Measurements from ENCODE around the gene CTNNA2. TPM values are rescaled to one million over a fixed set of nuclear protein-coding genes. Genes with fewer than 3 reads are reported as not detected.

Gene CTNNA2
- total and polyA plus RNA-seq, 2 of the 8 experiments (the other 6 are each of a cell fraction or from before 2014, with no cell fraction given): 3.9 to 9.0 TPM

GRCh38 chr2:80530442-80531064 lies 1017.7 kb downstream of the CTNNA2 start:
- H2BK120ac ChIP-seq (replicated peaks; ENCODE audit: low read depth, low read length): no peak overlapping the region
- H3K9ac ChIP-seq (replicated peaks in 1 of 4; ENCODE audit: extremely low read depth in 1 of 4, low read depth in 3 of 4, low read length in 3 of 4): no peak overlapping the region
- no peaks in the 10 kb centered on the region for H3K79me2 ChIP-seq (ENCODE audit: control insufficient read depth in 1 of 2, insufficient read depth in 2 of 2, low read length in 2 of 2)
- no peaks in the 10 kb centered on the region for H3K9me3 ChIP-seq (ENCODE audit: insufficient read depth in 2 of 2, low read depth in 1 of 2, low read length in 1 of 2)
- ChIA-PET CTCF (ENCODE audit: partially characterized antibody) (interaction anchor here (0.5 to 0.9 kb wide), 2 partner anchors 198 to 203 kb away, joined by 3 to 4 read pairs; no protein-coding TSS in a partner anchor), POLR2A (ENCODE audit: partially characterized antibody) (interaction anchor here (0.7 kb wide), 1 partner anchor 13 kb away, joined by 3 read pairs; no protein-coding TSS in a partner anchor)
- no peak overlapping the region for H3K23ac ChIP-seq (ENCODE audit: insufficient read length)
- no peaks in the 10 kb centered on the region for H4K20me1 ChIP-seq (replicated peaks in 1 of 2; ENCODE audit: control insufficient read depth in 1 of 2, insufficient read depth in 2 of 2, low read length in 2 of 2)
- no peak overlapping the region for H2BK20ac ChIP-seq (ENCODE audit: low read length)
- no peaks in the 10 kb centered on the region for H3K36me3 ChIP-seq (ENCODE audit: control insufficient read depth in 2 of 4, insufficient read depth in 4 of 4, low read length in 3 of 4)
- H2BK12ac ChIP-seq (ENCODE audit: low read depth, low read length): no peak overlapping the region
- H2AK5ac ChIP-seq (ENCODE audit: low read depth, low read length): no peak overlapping the region
- no peaks in the 10 kb centered on the region for H3K79me1 ChIP-seq (ENCODE audit: low read depth, low read length)
- no peak overlapping the region for H4K8ac ChIP-seq (ENCODE audit: extremely low read depth, insufficient read depth, low read length)
- no peak overlapping the region for H3K56ac ChIP-seq (replicated peaks; ENCODE audit: insufficient read length, low read depth, low read length)
- H2AFZ ChIP-seq (ENCODE audit: low read length): no peak overlapping the region
- no peak overlapping the region for H4K91ac ChIP-seq (replicated peaks; ENCODE audit: insufficient read length, low read length)
- 50% methylated on average over 3 of the region's 3 CpGs; no CpG with 5 or more reads in 1 of the 2 experiments for WGBS, 2 experiments (ENCODE audit: extremely low coverage in 1 of 2, insufficient coverage in 1 of 2, insufficient read length in 1 of 2, insufficient replicate concordance in 2 of 2, low coverage in 1 of 2, low lambda C conversion rate in 2 of 2, missing lambda C conversion rate in 1 of 2)
- H3K4me2 ChIP-seq (ENCODE audit: insufficient read depth in 1 of 2, low read depth in 2 of 2, low read length in 2 of 2): no peak overlapping the region
- peaks cover 0 to 1% (median 0%) of the 10 kb centered on the region in 4 experiments; a peak in 1 of 7 replicates for H3K27me3 ChIP-seq (replicated peaks in 1 of 4; ENCODE audit: control insufficient read depth in 3 of 4, extremely low read depth in 1 of 4, insufficient read depth in 3 of 4, low read length in 3 of 4)
- H3K23me2 ChIP-seq (ENCODE audit: low read depth, low read length): no peaks in the 10 kb centered on the region
- FAIRE-seq (no peak), DNase-seq (ENCODE audit: low read depth in 1 of 2, low spot score in 2 of 2) (no peak)
- no peak overlapping the region for H3K14ac ChIP-seq (ENCODE audit: insufficient read length)
- no peak overlapping the region for H3K18ac ChIP-seq (ENCODE audit: extremely low read depth, low read length)
- no peak overlapping the region for H3K4me3 ChIP-seq (ENCODE audit: extremely low read depth in 1 of 4, insufficient read depth in 2 of 4, low read depth in 3 of 4, low read length in 4 of 4)
- H3K4ac ChIP-seq (replicated peaks; ENCODE audit: insufficient read length, low read depth, low read length): no peak overlapping the region
- H3K4me1 ChIP-seq (replicated peaks in 1 of 4; ENCODE audit: control insufficient read depth in 3 of 4, insufficient read depth in 4 of 4, low read length in 3 of 4): no peaks in the 10 kb centered on the region; a peak in 1 of 7 replicates
- no peak overlapping the region for H3K27ac ChIP-seq (ENCODE audit: low read depth, low read length)
- no peak overlapping the region for H4K5ac ChIP-seq (ENCODE audit: insufficient read length, low read depth, low read length)
- no peak overlapping the region for H2BK15ac ChIP-seq (ENCODE audit: low read length)
- no peak overlapping the region for H2BK5ac ChIP-seq (ENCODE audit: low read depth, low read length)
- no peak for TF ChIP-seq CTBP2 (IDR thresholded peaks at IDR 0.05; ENCODE audit: borderline replicate concordance, insufficient read depth, insufficient read length, low read length)
- TF ChIP-seq TAF7 (optimal IDR thresholded peaks at IDR 0.05; ENCODE audit: borderline replicate concordance, low read depth, low read length): no peak
- no peak for TF ChIP-seq CTCF (IDR thresholded peaks at IDR 0.05; ENCODE audit: control extremely low read depth in 1 of 3, insufficient read depth in 1 of 3, low read depth in 1 of 3, low read length in 3 of 3)
- TF ChIP-seq CBX5 (IDR thresholded peaks at IDR 0.05; ENCODE audit: low read depth, low read length): no peak
- TF ChIP-seq PHF8 (conservative IDR thresholded peaks at IDR 0.05; ENCODE audit: low read depth, low read length): no peak
- TF ChIP-seq EP300 (IDR thresholded peaks at IDR 0.05; ENCODE audit: borderline replicate concordance in 1 of 2, low read depth in 2 of 2, low read length in 2 of 2): no peak
- TF ChIP-seq CREB1 (IDR thresholded peaks at IDR 0.05): no peak
- no peak for TF ChIP-seq RXRA (IDR thresholded peaks at IDR 0.05; ENCODE audit: insufficient read depth, low read depth, low read length)
- no peak for TF ChIP-seq JUND (IDR thresholded peaks at IDR 0.05; ENCODE audit: low read length)
- TF ChIP-seq GABPA (IDR thresholded peaks at IDR 0.05; ENCODE audit: borderline replicate concordance, insufficient read depth, low read length): no peak

Measured in H1 (cell line).